ENCODE data around the gene HTR1A.

The HTR1A gene

DNA sequence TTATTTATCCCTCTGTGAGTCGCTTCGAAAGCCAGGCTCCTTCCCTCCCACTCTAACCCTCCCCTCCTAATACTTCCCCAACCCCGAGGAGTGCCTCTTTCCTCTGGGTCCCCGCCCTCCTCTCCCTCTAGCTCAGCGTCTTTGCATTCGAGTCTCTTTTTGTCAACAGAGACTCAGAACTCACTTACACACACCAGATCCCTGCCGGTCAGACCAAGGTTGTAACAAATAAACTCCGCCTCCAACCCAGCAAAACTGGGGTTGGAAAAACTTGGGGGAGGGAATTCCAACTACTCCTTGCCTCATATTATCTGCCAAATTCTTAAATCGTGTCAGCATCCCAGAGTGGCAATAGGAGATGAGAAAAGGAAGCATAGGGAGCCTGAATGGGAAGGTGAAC lies at the start of gene HTR1A:
TSS of gene HTR1A (minus strand) at position 167 of the 400 bp plus-strand sequence. CDS start 726 bp downstream, outside the sequence.
- DNase-seq (ENCODE audit: low read depth, low spot score) = no peak

DNA sequence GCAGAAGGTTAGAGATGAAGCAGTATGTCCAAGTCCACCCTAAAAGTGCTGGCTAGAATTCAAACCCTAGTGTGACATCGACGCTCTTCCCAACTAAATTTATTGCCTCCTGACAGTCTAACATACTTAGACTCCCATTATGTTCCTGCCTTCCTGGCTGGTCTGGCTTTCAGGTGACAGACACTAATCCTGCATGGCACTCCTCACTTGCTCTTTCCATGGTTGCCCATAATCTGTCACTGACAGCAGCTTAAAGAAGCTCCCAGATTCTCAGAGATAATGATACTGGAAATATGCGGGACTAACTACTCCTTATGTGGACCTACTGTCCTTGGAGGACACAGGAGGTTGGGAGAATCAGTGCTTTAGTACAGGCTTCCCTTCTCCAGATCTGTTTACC lies 41.7 kb upstream of the HTR1A start:
- DNase-seq (ENCODE audit: low read depth, low spot score) = no peak

DNA sequence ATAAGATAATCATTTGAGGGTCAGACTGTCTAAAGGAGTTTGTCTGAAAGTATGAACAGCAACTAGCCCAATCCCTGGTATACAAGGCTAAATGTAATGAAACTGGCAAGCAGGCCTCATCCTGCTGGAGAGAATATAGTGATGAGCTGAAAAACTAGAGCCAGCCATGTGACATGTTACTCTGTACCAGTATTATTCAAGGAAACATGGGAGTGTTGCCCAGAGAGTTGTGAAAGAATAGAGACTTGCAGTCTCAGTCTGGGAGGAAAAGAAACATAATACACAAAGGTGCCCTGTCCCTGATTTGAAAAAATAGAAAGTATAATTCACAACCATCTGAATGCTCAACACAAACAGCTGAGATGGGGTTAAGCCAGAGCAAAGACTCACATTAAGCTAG lies 37.9 kb upstream of the HTR1A start:
- no peak for DNase-seq (ENCODE audit: low read depth, low spot score)

DNA sequence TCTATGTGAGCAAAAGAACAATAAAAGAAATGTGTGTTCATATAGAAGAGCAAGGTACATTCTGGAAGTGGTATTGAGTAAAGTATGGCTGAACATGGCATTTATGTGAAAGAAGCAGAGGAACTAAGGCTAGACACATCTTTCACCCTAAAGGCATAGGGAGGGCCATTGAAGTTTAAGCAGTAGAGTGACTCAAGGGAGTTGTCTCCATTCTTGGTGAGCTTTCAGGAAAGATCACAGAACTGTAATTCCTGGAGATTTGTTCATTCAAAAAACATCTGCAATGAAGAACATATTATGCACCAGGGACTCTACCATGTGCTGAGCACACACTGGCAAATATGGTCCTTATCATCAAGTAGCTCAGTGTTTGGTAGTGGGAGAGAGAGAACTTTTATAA lies 24.8 kb upstream of the HTR1A start:
- no peak for DNase-seq (ENCODE audit: low read depth, low spot score)

DNA sequence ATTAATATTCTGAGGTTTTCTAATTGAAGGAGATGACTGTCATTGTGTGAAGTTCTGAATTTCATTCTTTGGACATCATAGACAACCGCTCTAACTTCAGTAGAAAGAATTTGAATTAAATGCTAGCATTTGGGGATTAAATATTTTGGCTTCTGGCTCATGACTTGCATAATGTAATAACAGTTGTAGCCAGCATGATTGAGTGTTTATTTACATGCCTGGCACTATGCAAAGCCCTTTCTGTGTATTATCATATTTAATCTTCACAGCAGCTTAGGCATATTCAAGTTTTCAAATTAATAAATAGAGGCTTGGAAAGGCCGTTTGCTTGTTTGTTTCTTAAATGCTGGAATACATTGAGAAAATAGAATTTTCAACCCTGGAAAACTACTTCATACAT lies 19.6 kb upstream of the HTR1A start:
- no peak for DNase-seq (ENCODE audit: low read depth, low spot score)

DNA sequence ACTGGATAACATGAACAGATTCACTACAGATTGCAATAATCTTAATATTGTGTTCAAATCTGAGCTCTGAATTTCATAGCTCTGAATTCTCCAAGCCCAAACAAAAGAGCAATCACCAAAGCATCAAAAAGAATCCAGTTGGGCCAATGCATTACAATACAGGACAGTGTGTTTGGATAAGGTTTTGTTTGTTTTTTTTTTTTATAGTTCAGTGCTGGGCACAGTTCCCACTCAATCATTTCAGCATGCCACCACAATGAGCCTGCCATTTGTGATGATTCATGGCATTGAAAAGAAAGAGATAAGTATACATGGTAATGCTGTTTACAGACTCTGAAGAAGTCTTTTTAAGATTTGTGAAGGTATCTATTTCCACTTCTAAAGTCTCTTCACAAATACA lies 1.7 kb upstream of the HTR1A start:
- no peak for DNase-seq (ENCODE audit: low read depth, low spot score)

DNA sequence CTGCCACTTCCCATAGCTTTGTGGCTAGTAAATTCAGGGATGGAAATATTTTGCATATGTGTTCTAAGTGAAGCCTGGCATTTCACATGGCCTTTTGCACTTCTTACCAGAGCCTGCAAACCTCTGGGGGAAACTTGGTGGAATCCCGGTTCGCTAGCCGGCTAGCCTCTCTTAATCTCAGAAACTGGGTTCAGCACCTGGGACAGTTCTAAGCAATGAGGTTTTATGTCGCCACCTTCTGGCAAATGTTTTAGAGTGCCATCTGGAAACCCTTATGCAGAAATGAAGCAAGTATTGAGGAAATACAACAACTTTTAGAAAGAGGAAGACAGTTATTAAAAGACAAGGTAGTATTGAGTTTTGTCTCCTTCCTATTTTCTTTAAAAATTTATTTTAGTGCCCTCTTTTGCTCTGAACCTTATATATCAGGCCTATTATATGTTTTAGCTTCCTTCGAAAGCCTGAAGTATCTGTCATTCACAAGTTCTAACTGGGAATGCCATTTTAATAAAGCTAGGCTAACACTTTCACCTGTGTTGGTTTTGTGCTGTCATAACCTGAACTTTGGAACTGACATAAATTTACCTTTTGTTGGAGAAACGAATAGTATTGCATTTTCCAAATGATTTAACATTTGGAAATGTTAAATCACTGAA lies 963 bp upstream of the HTR1A start:
- no peak for DNase-seq (ENCODE audit: low read depth, low spot score)

DNA sequence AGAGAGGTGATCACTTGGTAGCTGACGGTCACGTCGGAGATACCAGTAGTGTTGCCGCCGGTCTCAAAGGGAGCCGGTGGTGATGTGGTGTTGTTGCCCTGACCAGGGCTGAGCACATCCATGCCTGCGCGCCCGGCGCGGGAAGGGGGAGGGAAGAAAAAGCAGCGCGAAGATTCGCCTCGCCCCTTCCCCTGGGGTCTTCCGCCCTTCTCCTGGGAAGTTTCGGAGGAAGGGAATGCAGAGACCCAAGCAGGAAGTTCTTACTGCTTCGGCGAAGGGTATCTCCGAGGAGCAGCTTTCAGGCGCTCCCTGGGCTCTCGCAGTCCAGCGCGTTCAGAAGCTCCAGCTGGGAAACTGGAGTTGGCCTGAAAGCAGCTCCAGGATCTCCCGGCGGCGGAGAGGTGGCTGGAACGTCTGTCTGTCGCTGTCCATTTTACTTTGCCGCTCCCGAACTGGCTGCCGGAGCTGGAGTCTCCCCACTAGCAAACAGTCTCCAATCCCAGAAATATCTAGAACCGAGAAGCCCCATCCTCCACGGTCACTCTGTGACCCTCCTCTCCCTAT lies 565 bp downstream of the HTR1A start:
- no peak for DNase-seq (ENCODE audit: low read depth, low spot score)

DNA sequence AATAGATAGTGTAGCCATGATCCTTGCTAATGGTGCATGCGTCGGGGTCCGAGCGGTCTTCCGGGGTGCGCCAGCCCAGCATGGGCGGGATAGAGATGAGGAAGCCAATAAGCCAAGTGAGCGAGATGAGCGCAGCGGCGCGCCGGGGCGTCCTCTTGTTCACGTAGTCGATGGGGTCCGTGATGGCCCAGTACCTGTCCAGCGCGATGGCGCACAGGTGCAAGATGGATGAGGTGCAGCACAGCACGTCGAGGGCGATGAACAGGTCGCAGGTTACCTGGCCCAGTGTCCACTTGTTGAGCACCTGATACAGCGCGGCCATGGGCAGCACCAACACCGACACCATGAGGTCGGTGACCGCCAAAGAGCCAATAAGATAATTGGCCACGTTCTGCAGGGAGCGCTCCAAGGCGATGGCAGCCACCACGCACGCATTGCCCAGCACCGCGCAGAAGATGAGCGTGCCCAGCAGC lies 1.1 kb downstream of the HTR1A start:
- DNase-seq (ENCODE audit: low read depth, low spot score) = no peak

DNA sequence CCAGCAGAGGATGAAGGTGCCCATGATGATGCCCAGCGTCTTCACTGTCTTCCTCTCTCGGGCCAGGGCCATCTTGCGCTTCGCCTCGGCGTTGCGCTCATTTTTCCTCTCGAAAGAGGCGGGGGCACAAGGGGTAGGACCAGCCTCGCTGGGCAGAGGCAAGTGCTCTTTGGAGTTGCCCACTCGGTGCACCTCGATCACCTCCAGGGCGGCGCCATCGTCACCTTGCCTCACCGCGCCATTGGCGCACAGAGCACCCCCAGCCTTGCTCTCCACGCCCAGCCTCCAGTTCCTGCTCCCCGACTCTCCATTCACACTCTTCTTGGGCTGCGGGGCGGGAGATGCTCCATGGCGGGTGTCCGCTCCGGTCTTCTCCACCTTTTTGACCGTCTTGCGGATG lies 1.6 kb downstream of the HTR1A start:
- no peak for DNase-seq (ENCODE audit: low read depth, low spot score)

DNA sequence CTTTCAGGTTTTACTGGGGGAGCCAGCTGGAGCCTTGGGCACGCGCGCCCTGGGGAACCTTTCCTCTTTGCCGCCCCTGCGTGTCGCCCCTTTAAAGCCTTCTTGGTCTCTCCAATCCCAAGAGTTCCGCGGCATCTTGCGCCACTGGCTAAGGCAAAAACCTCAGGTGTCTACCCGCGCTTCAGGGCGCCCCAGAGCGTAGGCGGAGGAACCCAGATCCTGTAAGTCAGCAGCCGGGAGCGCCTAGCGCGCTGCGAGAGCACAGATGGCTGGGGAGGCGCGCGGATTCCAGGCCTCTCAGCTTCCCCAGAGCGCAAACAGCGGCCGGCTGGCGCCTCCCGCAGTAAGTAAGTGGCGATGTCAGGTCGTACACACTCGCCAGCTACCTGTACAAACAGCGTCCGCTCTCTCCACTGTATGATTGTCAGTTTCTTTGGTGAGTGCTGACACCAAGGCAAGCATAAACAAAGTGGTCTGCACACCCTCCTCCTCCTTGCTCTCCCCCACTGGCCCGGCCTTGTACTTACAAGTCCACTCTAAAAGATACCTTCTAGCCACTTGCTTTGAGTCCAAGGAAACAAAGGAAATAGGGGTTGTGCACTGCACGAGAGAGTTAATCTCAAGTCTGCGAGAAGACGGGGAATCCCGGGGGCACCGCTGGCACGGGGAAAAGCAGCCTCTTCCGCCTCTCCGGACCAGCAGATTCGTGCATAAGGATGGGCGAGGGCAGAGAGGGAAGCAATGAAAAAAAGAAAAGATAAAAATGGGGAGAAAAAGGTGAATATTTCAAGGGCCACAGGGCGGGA lies 2.9 kb downstream of the HTR1A start:
- DNase-seq (ENCODE audit: low read depth, low spot score) = peak; percentile 77

DNA sequence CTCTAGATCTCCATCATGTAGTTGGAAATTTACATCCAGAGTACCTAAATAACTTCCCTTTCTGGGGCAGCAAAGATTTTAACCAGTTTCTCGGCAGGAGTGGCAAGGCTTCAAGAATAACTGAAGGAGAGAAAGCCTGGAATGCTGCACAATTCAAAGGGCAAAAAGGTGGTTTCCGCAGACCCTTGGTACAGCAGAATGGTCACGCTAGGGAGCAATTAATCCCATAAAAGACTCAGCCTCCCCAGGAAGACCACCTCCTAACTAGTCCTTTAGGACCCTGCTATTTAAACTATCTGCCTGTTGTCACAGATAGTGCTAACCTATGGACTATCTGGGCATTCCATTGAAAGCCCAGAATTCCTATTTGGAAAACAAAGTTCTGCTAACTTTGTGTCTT lies 3.6 kb downstream of the HTR1A start:
- DNase-seq (ENCODE audit: low read depth, low spot score) = no peak

DNA sequence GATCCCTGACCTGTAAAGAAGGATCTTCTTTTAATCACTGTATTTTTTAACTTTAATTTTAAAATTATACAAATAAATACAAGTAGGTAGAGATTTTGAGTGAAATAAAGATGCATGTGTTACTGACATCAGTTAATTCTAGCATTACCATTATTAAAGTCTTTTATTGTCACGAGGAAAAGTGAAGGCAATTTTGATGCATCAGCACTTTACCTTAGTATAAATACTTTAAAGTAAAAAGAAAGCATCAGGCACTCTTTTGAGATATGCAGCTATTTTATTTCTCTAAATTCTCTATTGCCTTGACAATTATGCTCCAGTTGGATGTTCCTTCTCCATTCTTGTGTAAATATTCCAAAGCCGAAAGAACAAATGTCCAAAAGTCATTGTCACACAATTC lies 4.6 kb downstream of the HTR1A start:
- DNase-seq (ENCODE audit: low read depth, low spot score) = no peak

DNA sequence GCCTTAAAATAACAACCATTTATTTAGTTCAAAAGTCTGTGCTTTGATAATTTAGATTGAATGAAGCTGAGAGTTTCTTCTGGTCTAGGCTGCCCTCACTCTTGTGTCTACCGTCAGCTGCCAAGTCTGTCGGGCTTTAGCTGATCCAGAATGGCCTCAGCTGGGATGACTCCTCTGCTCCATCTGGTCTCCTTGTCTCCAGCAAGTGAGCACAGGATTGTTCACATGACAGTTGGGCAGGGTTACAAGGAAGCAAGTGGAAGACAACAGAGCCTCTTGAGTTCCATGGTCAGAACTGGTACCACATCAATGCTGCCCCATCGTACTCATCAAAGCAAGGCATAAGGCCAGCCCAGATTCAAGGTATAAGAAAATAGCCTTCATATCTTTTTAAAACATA lies 9.0 kb downstream of the HTR1A start:
- no peak for DNase-seq (ENCODE audit: low read depth, low spot score)

DNA sequence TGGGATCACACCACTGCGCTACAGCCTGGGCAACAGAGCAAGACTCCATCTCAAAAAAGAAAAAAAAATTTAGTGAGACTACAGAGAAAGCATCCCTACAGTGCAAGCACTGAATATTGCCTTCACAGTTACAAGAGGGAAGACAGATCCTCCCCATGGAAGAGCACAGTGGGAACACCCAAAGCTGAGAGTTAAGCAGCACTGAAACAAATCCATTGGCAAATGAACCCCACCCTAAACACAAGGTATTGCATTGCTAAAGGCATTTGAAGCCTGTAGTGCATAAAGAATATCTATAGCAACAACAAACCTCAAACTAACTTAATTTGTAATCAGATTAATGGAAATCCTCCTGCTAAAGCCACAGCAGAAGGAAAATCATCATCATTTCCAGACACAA lies 27.1 kb downstream of the HTR1A start:
- no peak for DNase-seq (ENCODE audit: low read depth, low spot score)

DNA sequence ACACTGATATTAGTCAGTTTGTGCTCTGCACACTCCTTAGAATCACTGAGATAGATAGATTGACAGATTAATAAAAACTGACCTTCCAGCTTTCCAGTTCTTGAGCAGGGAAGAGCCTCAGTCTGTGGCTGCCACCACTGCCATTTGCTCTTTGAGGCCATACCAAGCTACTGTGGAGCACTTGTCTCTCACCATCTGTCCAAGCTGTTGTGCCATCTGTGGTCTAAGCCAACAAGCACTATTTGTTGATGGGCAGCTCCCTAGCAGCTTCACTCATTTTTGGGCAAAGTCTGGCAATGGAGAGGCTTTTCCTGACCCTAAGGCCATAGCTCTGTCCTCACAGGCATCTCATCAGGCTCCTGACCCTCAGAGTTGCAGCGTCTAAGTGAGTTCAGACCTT lies 30.4 kb downstream of the HTR1A start:
- DNase-seq (ENCODE audit: low read depth, low spot score) = no peak

DNA sequence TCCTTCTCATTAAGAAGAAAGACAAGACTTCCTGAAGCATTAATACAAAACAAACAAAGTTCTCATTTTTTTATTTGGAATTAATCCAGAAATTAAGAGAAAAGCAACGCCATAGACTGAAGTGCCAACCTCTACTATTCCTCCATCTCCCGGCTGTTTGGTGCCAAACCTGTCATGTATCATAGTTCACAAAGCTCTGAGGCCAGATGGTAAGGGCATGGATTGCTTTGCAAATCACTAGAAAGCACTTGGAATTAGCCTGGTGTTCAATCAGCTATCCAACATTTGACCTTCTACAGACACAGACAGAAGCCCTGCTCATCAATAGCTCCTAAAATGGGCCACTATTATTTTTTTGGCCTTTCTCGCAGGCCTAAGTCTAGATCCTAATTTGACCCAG lies 33.8 kb downstream of the HTR1A start:
- no peak for DNase-seq (ENCODE audit: low read depth, low spot score)

DNA sequence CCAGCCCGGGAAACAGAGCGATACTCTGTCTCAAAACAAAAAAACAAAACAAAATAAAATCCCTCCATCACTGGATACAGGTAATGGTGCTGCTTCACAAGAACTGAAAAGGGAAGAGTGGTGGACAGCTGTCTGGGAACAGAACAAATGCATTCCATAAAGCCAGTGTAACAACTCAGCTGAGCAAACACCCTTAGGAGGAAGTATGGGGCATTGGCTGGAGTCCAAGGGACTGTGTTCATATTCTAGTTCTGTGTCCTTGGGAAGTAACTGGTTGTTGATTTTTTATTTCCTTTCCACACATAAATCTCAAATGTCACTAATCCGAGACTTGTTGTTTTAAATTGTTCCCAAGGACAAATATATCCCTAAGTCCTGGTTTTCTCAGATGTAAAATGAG lies 38.3 kb downstream of the HTR1A start:
- DNase-seq (ENCODE audit: low read depth, low spot score) = no peak

DNA sequence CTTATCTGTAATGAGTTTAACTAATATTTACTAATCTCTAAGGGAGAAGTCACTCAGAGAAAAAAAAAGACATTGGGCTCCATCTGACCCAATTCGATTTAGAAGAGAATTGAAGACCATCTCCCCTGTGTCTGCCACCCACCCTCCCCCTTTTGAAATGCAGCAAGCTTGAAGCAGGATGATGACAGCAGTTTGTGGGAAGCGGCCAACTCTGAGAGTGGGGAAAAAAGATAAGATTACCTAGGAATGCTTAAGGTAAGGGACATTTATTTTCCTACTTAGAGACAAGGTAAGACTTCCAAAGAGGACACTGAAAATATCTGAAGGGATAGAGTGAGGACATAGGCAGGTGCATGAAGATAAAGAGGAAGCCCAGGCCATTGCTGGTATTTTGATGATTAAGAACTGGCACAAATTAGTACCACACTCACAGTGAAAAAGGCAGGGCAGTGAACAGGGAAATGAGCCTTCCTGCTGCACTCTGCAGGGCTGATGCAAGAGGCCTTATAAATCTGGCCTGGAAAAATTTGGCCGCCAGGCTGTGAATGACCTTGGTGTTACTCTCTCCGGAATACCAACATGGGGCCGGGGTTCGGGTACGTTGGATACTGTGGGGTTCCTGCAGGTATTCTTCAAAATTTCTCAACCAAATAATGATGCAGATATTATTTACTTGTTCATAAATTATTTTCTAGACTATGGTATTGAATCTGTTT lies 42.3 kb downstream of the HTR1A start:
- DNase-seq (ENCODE audit: low read depth, low spot score) = no peak

DNA sequence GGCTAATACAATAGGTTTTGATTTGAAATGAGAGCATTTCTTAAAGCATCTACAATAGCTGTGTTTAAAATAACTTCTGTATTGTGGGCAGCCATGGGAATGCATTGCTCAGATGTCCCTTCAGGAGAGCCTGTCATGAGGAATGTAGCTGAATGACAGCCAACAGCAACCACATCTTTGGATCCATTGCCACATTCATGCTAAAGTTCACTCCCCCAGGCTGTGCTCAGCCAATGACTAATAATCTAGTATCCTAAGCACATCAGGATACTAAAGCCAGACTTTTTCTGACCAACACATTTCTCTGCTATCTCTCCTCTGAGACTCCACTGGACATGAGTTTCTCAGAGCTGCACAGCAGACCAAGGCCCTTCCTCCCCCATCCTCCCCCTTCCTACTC lies 45.5 kb downstream of the HTR1A start:
- DNase-seq (ENCODE audit: low read depth, low spot score) = no peak

DNA sequence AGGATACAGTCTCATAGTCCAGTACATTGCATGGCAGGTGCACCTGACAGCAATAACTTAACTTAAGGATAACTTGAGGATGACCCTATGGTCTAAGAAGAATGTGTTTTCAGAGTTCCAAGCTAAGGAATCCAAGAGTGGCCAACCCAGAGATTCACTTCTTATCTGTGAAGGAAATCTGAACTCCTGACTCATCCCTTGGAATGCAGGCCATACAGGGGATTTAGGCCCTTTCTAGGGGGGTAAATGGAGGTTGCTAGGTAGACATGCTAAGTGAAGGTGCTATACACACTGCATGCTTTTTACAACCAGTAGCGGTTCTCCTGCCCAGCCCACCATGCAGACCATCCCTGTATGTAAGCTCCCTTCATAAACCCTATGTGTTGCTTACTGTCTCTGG lies 50.4 kb downstream of the HTR1A start:
- DNase-seq (ENCODE audit: low read depth, low spot score) = no peak

Measured in iPS DF 19.7 (cell line).